Stomach smooth muscle (tissue), 2 donors: ENCODE results near the gene ACY1.

Experiments
- H3K27ac ChIP-seq: one replicate; pipeline ENCODE4 v1.7.0; 2013; ENCODE audit warnings: mild to moderate bottlenecking, low read length, inconsistent platforms
- H3K27me3 ChIP-seq, 2 donors: one replicate each; pipeline ENCODE4 v1.7.0; 2013; ENCODE audit warnings: low read length in 2 of 2; ENCODE audit not compliant: insufficient read depth in 2 of 2, control insufficient read depth in 1 of 2
- H3K36me3 ChIP-seq, 2 donors: one replicate each; pipeline ENCODE4 v1.7.0; 2013; ENCODE audit warnings: low read length in 2 of 2; ENCODE audit not compliant: control insufficient read depth in 2 of 2, insufficient read depth in 2 of 2
- H3K4me1 ChIP-seq: one replicate; pipeline ENCODE4 v1.7.0; 2013; ENCODE audit warnings: low read length; ENCODE audit not compliant: control insufficient read depth, insufficient read depth
- H3K4me3 ChIP-seq, 2 donors: one replicate each; pipeline ENCODE4 v1.7.0; 2013; ENCODE audit warnings: low read length in 2 of 2
- H3K9ac ChIP-seq, 2 donors: one replicate each; pipeline ENCODE4 v1.7.0; 2013; ENCODE audit warnings: low read length in 2 of 2, mild to moderate bottlenecking in 1 of 2
- H3K9me3 ChIP-seq, 2 donors: one replicate each; pipeline ENCODE4 v1.7.0; 2013; ENCODE audit warnings: low read length in 2 of 2; ENCODE audit not compliant: control insufficient read depth in 2 of 2
- donor health status: healthy.
- donor health status: Pancreatic carcinoma.

The ACY1 gene

GRCh38 chr3:51958603-51959521 is 24.5 kb upstream of the ACY1 start:
- no peaks in the 10 kb centered on the region for H3K9me3 ChIP-seq
- no peak overlapping the region for H3K4me3 ChIP-seq
- peaks cover 0 to 4% of the 10 kb centered on the region in 2 donors for H3K27me3 ChIP-seq
- no peak overlapping the region for H3K27ac ChIP-seq
- H3K36me3 ChIP-seq = peaks cover 7 to 27% of the 10 kb centered on the region in 2 donors
- no peak overlapping the region for H3K9ac ChIP-seq
- H3K4me1 ChIP-seq = peaks cover 20% of the 10 kb centered on the region

GRCh38 chr3:51959651-51960050 is 23.7 kb upstream of the ACY1 start:
- peaks cover 0 to 4% of the 10 kb centered on the region in 2 donors for H3K27me3 ChIP-seq
- no peak overlapping the region for H3K27ac ChIP-seq
- H3K36me3 ChIP-seq = peaks cover 7 to 27% of the 10 kb centered on the region in 2 donors
- no peak overlapping the region for H3K4me3 ChIP-seq
- H3K9me3 ChIP-seq = no peaks in the 10 kb centered on the region
- no peak overlapping the region for H3K9ac ChIP-seq
- peaks cover 20% of the 10 kb centered on the region for H3K4me1 ChIP-seq

- Histone ChIP-seq H3K9ac (no peak overlapping the region), H3K9me3 (no peaks in the 10 kb centered on the region), H3K27ac (no peak overlapping the region), H3K4me1 (peaks cover 25% of the 10 kb centered on the region), H3K4me3 (no peak overlapping the region), H3K36me3 (peaks cover 7 to 27% of the 10 kb centered on the region in 2 donors), H3K27me3 (no peaks in the 10 kb centered on the region)
Measured at GRCh38 chr3:51960386-51960785, 22.9 kb upstream of the ACY1 start.

- no peak overlapping the region for H3K4me3 ChIP-seq
- H3K27me3 ChIP-seq = no peaks in the 10 kb centered on the region
- no peak overlapping the region for H3K9ac ChIP-seq
- peaks cover 7 to 27% of the 10 kb centered on the region in 2 donors for H3K36me3 ChIP-seq
- H3K27ac ChIP-seq = no peak overlapping the region
- no peaks in the 10 kb centered on the region for H3K9me3 ChIP-seq
- peaks cover 25% of the 10 kb centered on the region for H3K4me1 ChIP-seq
Measured at GRCh38 chr3:51961011-51961410, 22.3 kb upstream of the ACY1 start.

GRCh38 chr3:51961602-51962569 is 21.4 kb upstream of the ACY1 start:
- Histone ChIP-seq H3K4me1 (peaks cover 25% of the 10 kb centered on the region), H3K9me3 (no peaks in the 10 kb centered on the region), H3K27ac (no peak overlapping the region), H3K4me3 (no peak overlapping the region), H3K9ac (no peak overlapping the region), H3K36me3 (peaks cover 7 to 27% of the 10 kb centered on the region in 2 donors), H3K27me3 (no peaks in the 10 kb centered on the region)

- no peak overlapping the region for H3K27ac ChIP-seq
- H3K4me1 ChIP-seq = peaks cover 30% of the 10 kb centered on the region
- H3K9ac ChIP-seq = no peak overlapping the region
- no peak overlapping the region for H3K4me3 ChIP-seq
- H3K9me3 ChIP-seq = no peaks in the 10 kb centered on the region
- no peaks in the 10 kb centered on the region for H3K27me3 ChIP-seq
- H3K36me3 ChIP-seq = peaks cover 7 to 25% of the 10 kb centered on the region in 2 donors
Measured at GRCh38 chr3:51962854-51963530, 20.3 kb upstream of the ACY1 start.

GRCh38 chr3:51963951-51964451 is 19.3 kb upstream of the ACY1 start:
- H3K4me3 ChIP-seq = no peak overlapping the region
- H3K4me1 ChIP-seq = peaks cover 37% of the 10 kb centered on the region
- no peak overlapping the region for H3K9ac ChIP-seq
- no peak overlapping the region for H3K27ac ChIP-seq
- peaks cover 7 to 19% of the 10 kb centered on the region in 2 donors for H3K36me3 ChIP-seq
- H3K27me3 ChIP-seq = no peaks in the 10 kb centered on the region
- no peaks in the 10 kb centered on the region for H3K9me3 ChIP-seq

GRCh38 chr3:51964521-51964920 is 18.8 kb upstream of the ACY1 start:
- Histone ChIP-seq H3K4me3 (no peak overlapping the region), H3K9ac (peak overlapping the region in 1 of 2 donors; percentile 29), H3K4me1 (peaks cover 37% of the 10 kb centered on the region), H3K27me3 (no peaks in the 10 kb centered on the region), H3K36me3 (peaks cover 3 to 15% of the 10 kb centered on the region in 2 donors), H3K27ac (no peak overlapping the region), H3K9me3 (no peaks in the 10 kb centered on the region)

GRCh38 chr3:51966016-51966415 is 17.3 kb upstream of the ACY1 start:
- Histone ChIP-seq H3K9ac (no peak overlapping the region), H3K4me3 (peak overlapping the region; percentile 84 to 93), H3K4me1 (peaks cover 37% of the 10 kb centered on the region), H3K36me3 (peaks cover 0 to 2% of the 10 kb centered on the region in 2 donors), H3K27me3 (no peaks in the 10 kb centered on the region), H3K27ac (no peak overlapping the region), H3K9me3 (no peaks in the 10 kb centered on the region)

- Histone ChIP-seq H3K4me3 (peak overlapping the region; percentile 84 to 93), H3K9ac (peak overlapping the region; percentile 80 to 94), H3K36me3 (peaks cover 0 to 2% of the 10 kb centered on the region in 2 donors), H3K9me3 (no peaks in the 10 kb centered on the region), H3K4me1 (peaks cover 37% of the 10 kb centered on the region), H3K27me3 (no peaks in the 10 kb centered on the region), H3K27ac (peak overlapping the region; percentile 76)
Measured at GRCh38 chr3:51966486-51966885, 16.8 kb upstream of the ACY1 start.
